GM23338 (cell line): ENCODE data around the gene SIGMAR1. TPM values are rescaled to one million over a fixed set of nuclear protein-coding genes. Genes with fewer than 3 reads are reported as not detected.

ENCODE experiments used
- ATAC-seq: fragments of 200-7000 bp; cut with Tn5 transposase; 3 replicates; pipeline ENCODE4 v1.9.1; 2020
- DNase-seq: peaks from one replicate; pipeline ENCODE4 v3.0.0-alpha.2; 2015; ENCODE audit warnings: low spot score
- H2AFZ ChIP-seq: fragments of 200-600 bp; sonication (generic); 2 replicates; pipeline ENCODE4 v1.8.0; 2016; ENCODE audit warnings: antibody characterized with exemption, mild to moderate bottlenecking, moderate library complexity
- H3F3A ChIP-seq: fragments of 200-600 bp; sonication (generic); replicated peaks from 2 replicates; pipeline ENCODE4 v1.8.0; 2017; ENCODE audit warnings: antibody characterized with exemption, mixed run types, low read depth
- H3K27ac ChIP-seq: fragments of 200-600 bp; sonication (generic); 2 replicates; pipeline ENCODE4 v1.6.1; 2016; ENCODE audit warnings: low read depth
- H3K27me3 ChIP-seq: fragments of 200-600 bp; sonication (generic); 2 replicates; pipeline ENCODE4 v1.8.0; 2016; ENCODE audit warnings: mild to moderate bottlenecking, mixed run types, moderate library complexity; ENCODE audit not compliant: insufficient read depth
- H3K36me3 ChIP-seq: fragments of 200-600 bp; sonication (generic); 2 replicates; pipeline ENCODE4 v1.8.0; 2016; ENCODE audit warnings: mild to moderate bottlenecking; ENCODE audit not compliant: insufficient read depth
- H3K4me1 ChIP-seq: fragments of 200-600 bp; sonication (generic); 2 replicates; pipeline ENCODE4 v1.8.0; 2016; ENCODE audit warnings: mild to moderate bottlenecking, moderate library complexity; ENCODE audit not compliant: insufficient read depth
- H3K4me2 ChIP-seq: fragments of 200-600 bp; sonication (generic); 2 replicates; pipeline ENCODE4 v1.7.1; 2017; ENCODE audit warnings: mixed run types
- H3K4me3 ChIP-seq: fragments of 200-600 bp; sonication (generic); 2 replicates; pipeline ENCODE4 v1.6.1; 2016; ENCODE audit warnings: mixed run types
- H3K79me2 ChIP-seq: fragments of 200-600 bp; sonication (generic); replicated peaks from 2 replicates; pipeline ENCODE4 v1.8.0; 2017; ENCODE audit warnings: mild to moderate bottlenecking; ENCODE audit not compliant: insufficient read depth
- H3K9me2 ChIP-seq: fragments of 200-600 bp; sonication (generic); 2 replicates; pipeline ENCODE4 v1.8.0; 2017; ENCODE audit not compliant: insufficient read depth
- H4K20me1 ChIP-seq: fragments of 200-600 bp; sonication (generic); replicated peaks from 2 replicates; pipeline ENCODE4 v1.8.0; 2017; ENCODE audit warnings: mild to moderate bottlenecking; ENCODE audit not compliant: insufficient read depth
- H3K27ac Mint-ChIP-seq: 2 replicates; pipeline ENCODE4 v1.8.0; 2020; ENCODE audit warnings: inconsistent platforms, mild to moderate bottlenecking, moderate library complexity, mixed read lengths
- H3K27me3 Mint-ChIP-seq: 3 replicates; pipeline ENCODE4 v1.8.0; 2022; ENCODE audit warnings: low read depth, mild to moderate bottlenecking, moderate library complexity, mixed read lengths, inconsistent platforms; ENCODE audit not compliant: insufficient read depth, poor library complexity
- H3K36me3 Mint-ChIP-seq: 3 replicates; pipeline ENCODE4 v1.8.0; 2021; ENCODE audit warnings: low read depth, mild to moderate bottlenecking, inconsistent platforms, moderate library complexity, mixed read lengths
- H3K4me1 Mint-ChIP-seq: 3 replicates; pipeline ENCODE4 v1.8.0; 2020; ENCODE audit warnings: mild to moderate bottlenecking, inconsistent platforms, mixed read lengths
- H3K4me3 Mint-ChIP-seq: 3 replicates; pipeline ENCODE4 v1.8.0; 2021; ENCODE audit warnings: moderate library complexity, mild to moderate bottlenecking, inconsistent platforms, mixed read lengths
- H3K9me3 Mint-ChIP-seq: 3 replicates; pipeline ENCODE4 v1.8.0; 2020; ENCODE audit warnings: moderate library complexity, mild to moderate bottlenecking, inconsistent platforms, mixed read lengths
- CTCF ChIP-seq, 2 experiments: fragments of 200-600 bp in 1 of 2; sonication (generic) in 1 of 2; conservative IDR thresholded peaks; 2 replicates each; pipeline versions ENCODE4 v1.5.1 to v1.6.1; 2016 to 2017; ENCODE audit warnings: antibody characterized with exemption in 2 of 2, low read depth in 2 of 2, mild to moderate bottlenecking in 2 of 2, moderate library complexity in 1 of 2
- EZH2 ChIP-seq: fragments of 200-600 bp; sonication (generic); IDR thresholded peaks from one replicate; pipeline ENCODE4 v1.8.0; 2017; ENCODE audit warnings: antibody characterized with exemption, mild to moderate bottlenecking, low read depth; ENCODE audit not compliant: unreplicated experiment
- EZH2phosphoT487 ChIP-seq: fragments of 200-600 bp; sonication (generic); IDR thresholded peaks from one replicate; pipeline ENCODE4 v1.8.1; 2018; ENCODE audit warnings: antibody characterized with exemption; ENCODE audit not compliant: unreplicated experiment
- JUNB ChIP-seq: IDR thresholded peaks from one replicate; pipeline ENCODE4 v1.6.1; 2016; ENCODE audit warnings: antibody characterized with exemption; ENCODE audit not compliant: unreplicated experiment
- NANOG ChIP-seq: IDR thresholded peaks from 2 replicates; pipeline ENCODE4 v1.6.1; 2016; ENCODE audit warnings: antibody characterized with exemption, borderline replicate concordance
- POLR2AphosphoS5 ChIP-seq: IDR thresholded peaks from 2 replicates; pipeline ENCODE4 v1.6.1; 2016; ENCODE audit warnings: antibody characterized with exemption, low read depth
- REST ChIP-seq: IDR thresholded peaks from one replicate; pipeline ENCODE4 v1.6.1; 2018; ENCODE audit warnings: antibody characterized with exemption; ENCODE audit not compliant: unreplicated experiment
- ZNF114 ChIP-seq: fragments of 250-450 bp; sonication (Bioruptor Pico); IDR thresholded peaks from 2 replicates; pipeline ENCODE4 v1.5.0; 2020; ENCODE audit warnings: mild to moderate bottlenecking, moderate library complexity
- ZNF331 ChIP-seq: fragments of 250-450 bp; sonication (Bioruptor Pico); IDR thresholded peaks from 2 replicates; pipeline ENCODE4 v1.5.0; 2020; ENCODE audit warnings: low read depth, mild to moderate bottlenecking, moderate library complexity
- ZNF462 ChIP-seq: fragments of 250-450 bp; sonication (Bioruptor Pico); IDR thresholded peaks from 2 replicates; pipeline ENCODE4 v1.5.0; 2020; ENCODE audit warnings: mild to moderate bottlenecking, moderate library complexity
- polyA plus RNA-seq: library from polyadenylated mRNA; unstranded; fragments of >200 nt; fragmentation: Nextera tagmentation; extraction: Ambion mirVana; gene quantifications from 2 replicates; pipeline ENCODE4 v1.2.1, GENCODE V29; 2016
- total RNA-seq: library from RNA; depleted of rRNA; stranded (reverse); fragments of >200 nt; shearing (Covaris generic); gene quantifications from 2 replicates; pipeline ENCODE4 v1.2.3, GENCODE V29; 2014

SIGMAR1 gene
- total and polyA plus RNA-seq, 2 experiments from 2014 or later: 82.3 to 167 TPM

- Mint-ChIP-seq H3K27me3 (peaks cover 19% of the 10 kb centered on the region), H3K4me3 (peak within 1 kb of the TSS; percentile 93), H3K36me3 (no peaks in the 10 kb centered on the region), H3K4me1 (peaks cover 11% of the 10 kb centered on the region), H3K27ac (peak within 1 kb of the TSS; percentile 94), H3K9me3 (no peaks in the 10 kb centered on the region)
- no peaks in the 10 kb centered on the region for H3K36me3 ChIP-seq
- peak; percentile 91 for DNase-seq
- peaks cover 5% of the 10 kb centered on the region for H3K27me3 ChIP-seq
- no peaks in the 10 kb centered on the region for H3K9me2 ChIP-seq
- H3F3A ChIP-seq: 0 out of 2 replicates have a peak, but pooled peaks cover 3% of the 10 kb centered on the region
- H3K79me2 ChIP-seq: no peaks in the 10 kb centered on the region
- peak; percentile 89 for ATAC-seq
- H3K4me2 ChIP-seq: peak within 1 kb of the TSS; percentile 94
- no peak within 1 kb of the TSS for H3K27ac ChIP-seq
- peak within 1 kb of the TSS; percentile 97 for H2AFZ ChIP-seq
- H4K20me1 ChIP-seq: no peaks in the 10 kb centered on the region
- peaks cover 7% of the 10 kb centered on the region; the same call in 1 of the 2 replicates for H3K4me1 ChIP-seq
- peak within 1 kb of the TSS; percentile 86 for H3K4me3 ChIP-seq
- TF ChIP-seq ZNF114 (CRISPR knock-in tag) (no peak), JUNB (no peak), ZNF331 (no peak), CTCF (conservative IDR thresholded peaks at IDR 0.05; ENCODE audit: low read depth in 2 of 2) (no peak), REST (no peak), POLR2AphosphoS5 (peak; percentile 95), EZH2 (peak; percentile 42), ZNF462 (CRISPR knock-in tag) (no peak), NANOG (no peak), EZH2phosphoT487 (no peak)
Measured at GRCh38 chr9:34611811-34612787, 25.5 kb downstream of the SIGMAR1 start, which contains the start of gene RPP25L. TSS of gene RPP25L (minus strand) at chr9:34612097. CDS start at chr9:34611296, 801 bp downstream.
